Tibial nerve (tissue), 3 donors: Measurements from ENCODE around the gene METTL23.

Experiments used
- POLR2A ChIP-seq, 2 donors: fragments of 450-650 bp; IDR thresholded peaks; one replicate each; pipeline ENCODE4 v1.6.1; 2017; ENCODE audit warnings: antibody characterized with exemption in 2 of 2, mild to moderate bottlenecking in 2 of 2, moderate library complexity in 2 of 2
- TF ChIP-seq, protein P1 (sequence below), 5 experiments: fragments of 200-600 bp in 3 of 5; fragments of 450-650 bp in 2 of 5; sonication (generic) in 3 of 5; IDR thresholded peaks; one replicate each; pipeline ENCODE4 v1.5.1; 2016 to 2019; ENCODE audit warnings: antibody characterized with exemption in 5 of 5, mild to moderate bottlenecking in 3 of 5, moderate library complexity in 2 of 5

GRCh38 chr17:76748657-76749056, 22.0 kb downstream of the METTL23 start:
- TF ChIP-seq, protein P1, sequence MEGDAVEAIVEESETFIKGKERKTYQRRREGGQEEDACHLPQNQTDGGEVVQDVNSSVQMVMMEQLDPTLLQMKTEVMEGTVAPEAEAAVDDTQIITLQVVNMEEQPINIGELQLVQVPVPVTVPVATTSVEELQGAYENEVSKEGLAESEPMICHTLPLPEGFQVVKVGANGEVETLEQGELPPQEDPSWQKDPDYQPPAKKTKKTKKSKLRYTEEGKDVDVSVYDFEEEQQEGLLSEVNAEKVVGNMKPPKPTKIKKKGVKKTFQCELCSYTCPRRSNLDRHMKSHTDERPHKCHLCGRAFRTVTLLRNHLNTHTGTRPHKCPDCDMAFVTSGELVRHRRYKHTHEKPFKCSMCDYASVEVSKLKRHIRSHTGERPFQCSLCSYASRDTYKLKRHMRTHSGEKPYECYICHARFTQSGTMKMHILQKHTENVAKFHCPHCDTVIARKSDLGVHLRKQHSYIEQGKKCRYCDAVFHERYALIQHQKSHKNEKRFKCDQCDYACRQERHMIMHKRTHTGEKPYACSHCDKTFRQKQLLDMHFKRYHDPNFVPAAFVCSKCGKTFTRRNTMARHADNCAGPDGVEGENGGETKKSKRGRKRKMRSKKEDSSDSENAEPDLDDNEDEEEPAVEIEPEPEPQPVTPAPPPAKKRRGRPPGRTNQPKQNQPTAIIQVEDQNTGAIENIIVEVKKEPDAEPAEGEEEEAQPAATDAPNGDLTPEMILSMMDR (IDR thresholded peaks at IDR 0.05), result no peak
- no peak for TF ChIP-seq POLR2A (IDR thresholded peaks at IDR 0.05)
